HG03520 (cell line): ENCODE data around the gene CFAP46.
"Not testable (repeated sequence)": the region's sequence is repeated elsewhere in the genome, so short reads cannot be mapped to it uniquely, and the experiment has no call there.

Experiments used
- ATAC-seq: cut with Tn5 transposase; IDR thresholded peaks from one replicate; pipeline ENCODE4 v1.9.1; 2021; ENCODE audit warnings: mild to moderate bottlenecking, moderate library complexity; ENCODE audit not compliant: unreplicated experiment

Gene CFAP46

DNA sequence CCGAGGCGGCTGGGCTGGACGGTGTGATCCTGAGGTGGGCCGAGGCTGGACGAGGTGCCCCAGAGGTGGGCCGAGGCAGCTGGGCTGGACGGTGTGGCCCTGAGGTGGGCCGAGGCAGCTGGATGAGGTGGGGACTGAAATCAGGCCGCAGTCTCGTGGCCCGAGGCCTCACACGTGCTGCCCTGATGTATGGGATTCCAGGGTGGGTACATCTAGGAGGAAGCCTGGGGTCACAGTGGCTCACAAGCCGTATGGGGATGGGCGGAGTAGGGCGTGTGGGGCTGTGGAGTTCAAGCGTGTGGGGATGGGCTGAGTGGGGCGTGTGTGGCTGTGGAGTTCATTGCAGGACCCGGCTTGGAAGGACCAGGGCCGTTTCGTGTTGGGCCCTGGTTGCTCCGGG lies 144.0 kb downstream of the CFAP46 start:
- no peak for ATAC-seq

GRCh38 chr10:132797986-132798385 lies 144.4 kb downstream of the CFAP46 start:
- not testable (repeated sequence) for ATAC-seq

- ATAC-seq: no peak
Measured at GRCh38 chr10:132796846-132797245, 145.5 kb downstream of the CFAP46 start.

DNA sequence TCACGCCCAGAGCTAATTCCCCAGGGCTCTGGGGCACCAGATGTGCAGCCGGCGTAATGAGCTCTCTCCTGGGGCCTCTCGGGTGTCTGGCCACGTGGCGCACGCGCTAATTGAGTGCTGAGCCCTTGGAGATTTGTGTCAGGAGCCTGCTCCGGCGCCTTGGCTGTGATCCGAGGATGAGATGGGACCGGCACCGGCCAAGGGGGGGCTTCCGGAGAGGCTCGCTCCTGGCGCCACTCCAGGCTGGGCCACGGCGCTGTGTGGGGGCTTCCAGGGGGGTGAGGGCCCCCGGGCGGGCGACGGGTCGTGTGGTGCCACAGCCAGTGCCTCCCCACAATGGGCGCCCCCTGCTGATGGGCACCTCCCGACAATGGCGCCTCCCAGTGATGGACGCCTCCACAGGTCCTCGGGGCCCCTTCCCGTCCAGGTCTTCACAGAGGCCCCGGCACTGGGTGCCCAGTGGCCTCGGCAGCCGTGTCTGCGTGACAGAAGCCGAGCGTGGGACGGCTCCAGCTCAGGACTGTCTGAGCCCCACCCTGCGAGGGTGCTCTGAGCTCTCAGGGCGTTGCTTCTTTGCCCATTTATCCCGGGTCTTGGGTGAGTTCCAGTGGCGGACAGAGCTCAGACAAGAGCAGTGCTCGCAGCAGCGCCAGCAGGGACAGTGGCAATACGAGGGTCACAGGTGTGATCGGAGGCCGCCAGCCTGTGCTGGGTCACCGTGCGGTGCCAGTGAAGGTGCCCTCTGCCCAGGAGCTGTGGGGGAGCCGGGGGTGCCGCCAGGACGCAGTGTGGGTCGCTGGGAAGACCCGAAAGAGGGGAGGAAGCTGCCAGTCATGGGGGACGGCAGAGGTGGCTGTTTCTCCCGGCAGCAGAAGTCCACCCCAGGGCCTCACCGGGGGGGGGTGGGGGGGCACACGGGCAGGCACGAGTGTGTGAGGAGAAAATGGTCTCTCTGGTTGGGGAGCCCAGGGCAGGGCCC lies 148.2 kb downstream of the CFAP46 start:
- no peak for ATAC-seq

DNA sequence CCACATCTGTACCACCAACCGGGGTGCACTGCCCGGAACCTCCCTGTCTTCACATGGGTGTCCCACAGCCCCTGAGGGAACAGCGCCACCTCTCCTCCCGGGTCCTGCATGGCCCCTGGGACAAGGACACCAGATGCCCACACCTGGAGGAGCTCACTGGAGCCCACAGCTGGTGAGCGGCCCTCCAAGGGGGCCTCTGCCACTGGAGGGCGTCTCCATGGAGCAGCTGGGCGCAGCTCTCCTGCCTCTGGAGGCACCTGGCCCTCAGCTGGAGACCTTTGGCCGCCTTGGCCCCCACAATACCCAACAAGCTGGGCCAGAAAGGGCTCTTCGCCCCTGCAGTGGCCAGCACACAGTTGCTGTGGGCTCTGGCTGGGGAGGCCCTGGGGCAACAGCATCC lies 149.2 kb downstream of the CFAP46 start:
- no peak for ATAC-seq

GRCh38 chr10:132792796-132793195 lies 149.6 kb downstream of the CFAP46 start:
- no peak for ATAC-seq

DNA sequence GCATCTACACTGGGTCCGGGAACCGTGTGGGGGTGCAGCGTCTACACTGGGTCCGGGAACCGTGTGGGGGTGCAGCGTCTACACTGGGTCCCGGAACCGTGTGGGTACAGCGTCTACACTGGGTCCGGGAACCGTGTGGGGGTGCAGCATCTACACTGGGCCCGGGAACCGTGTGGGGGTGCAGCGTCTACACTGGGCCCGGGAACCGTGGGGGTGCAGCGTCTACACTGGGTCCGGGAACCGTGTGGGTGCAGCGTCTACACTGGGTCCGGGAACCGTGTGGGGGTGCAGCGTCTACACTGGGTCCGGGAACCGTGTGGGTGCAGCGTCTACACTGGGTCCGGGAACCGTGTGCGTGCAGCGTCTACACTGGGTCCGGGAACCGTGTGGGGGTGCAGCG lies 150.3 kb downstream of the CFAP46 start:
- not testable (repeated sequence) for ATAC-seq

GRCh38 chr10:132790934-132791829 lies 151.2 kb downstream of the CFAP46 start:
- no peak for ATAC-seq

GRCh38 chr10:132790470-132790869 lies 151.9 kb downstream of the CFAP46 start:
- no peak for ATAC-seq

- no peak for ATAC-seq
Measured at GRCh38 chr10:132789659-132790148, 152.7 kb downstream of the CFAP46 start.

GRCh38 chr10:132788831-132789219 lies 153.5 kb downstream of the CFAP46 start:
- no peak for ATAC-seq

- no peak for ATAC-seq
Measured at GRCh38 chr10:132788180-132788830, 154.1 kb downstream of the CFAP46 start.

- ATAC-seq: no peak
Measured at GRCh38 chr10:132787495-132788179, 154.7 kb downstream of the CFAP46 start.

- no peak for ATAC-seq
Measured at GRCh38 chr10:132786884-132787494, 155.4 kb downstream of the CFAP46 start.

GRCh38 chr10:132786476-132786883 lies 155.9 kb downstream of the CFAP46 start:
- no peak for ATAC-seq

GRCh38 chr10:132785723-132786475 lies 156.5 kb downstream of the CFAP46 start, which contains the start of gene NKX6-2:
Gene NKX6-2 (minus strand): TSS chr10:132786147. CDS start chr10:132785948, 199 bp downstream.
- no peak for ATAC-seq

DNA sequence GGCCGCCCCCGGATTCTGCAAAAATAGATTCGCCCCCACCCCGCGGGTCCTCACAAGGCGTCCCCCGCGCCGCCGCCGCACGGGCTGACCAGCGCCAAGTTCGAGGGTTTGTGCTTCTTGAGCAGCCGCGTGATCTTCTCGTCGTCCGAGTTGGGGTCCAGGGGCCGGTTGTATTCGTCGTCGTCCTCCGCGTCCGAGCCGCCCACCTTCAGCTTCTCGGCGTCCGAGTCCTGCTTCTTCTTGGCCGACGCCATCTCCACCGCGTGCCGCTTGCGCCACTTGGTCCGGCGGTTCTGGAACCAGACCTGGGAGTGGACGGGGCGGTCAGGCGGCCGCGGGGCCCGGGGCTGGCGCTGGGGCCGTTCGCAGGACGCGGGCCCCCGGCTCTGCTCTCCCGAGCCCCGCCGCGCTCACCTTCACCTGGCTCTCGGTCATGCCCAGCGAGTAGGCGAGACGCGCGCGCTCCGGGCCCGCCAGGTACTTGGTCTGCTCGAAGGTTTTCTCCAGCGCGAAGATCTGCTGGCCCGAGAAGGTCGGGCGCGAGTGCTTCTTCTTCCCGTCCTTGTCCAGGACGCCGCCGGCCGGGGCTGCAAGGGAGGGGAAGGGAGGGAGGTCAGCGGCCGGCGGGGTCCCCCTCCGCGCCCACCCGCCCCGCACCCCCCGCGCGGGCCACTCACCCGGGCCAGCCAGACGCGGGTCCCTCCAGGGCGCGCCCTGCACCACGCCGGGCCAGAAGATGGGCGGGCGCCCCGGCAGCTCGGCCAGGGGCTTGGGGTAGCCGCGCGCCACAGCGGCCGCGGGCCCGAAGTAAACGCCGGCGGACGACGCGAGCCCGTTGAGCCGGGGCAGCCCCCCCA lies 157.3 kb downstream of the CFAP46 start:
- ATAC-seq: no peak
